Neuron (in vitro differentiated cells): ENCODE data around the gene FBXO11.
"Not testable (repeated sequence)": the region's sequence is repeated elsewhere in the genome, so short reads cannot be mapped to it uniquely, and the experiment has no call there.

Experiments used
- H2AFZ ChIP-seq: one replicate; pipeline ENCODE4 v1.6.1; 2013; ENCODE audit warnings: low read depth, mild to moderate bottlenecking, inconsistent platforms, low read length, moderate library complexity
- H3K27me3 ChIP-seq: one replicate; pipeline ENCODE4 v1.6.1; 2013; ENCODE audit warnings: low read length; ENCODE audit not compliant: insufficient read depth
- H3K36me3 ChIP-seq: one replicate; pipeline ENCODE4 v1.6.1; 2013; ENCODE audit warnings: low read length; ENCODE audit not compliant: insufficient read depth
- H3K4me1 ChIP-seq: one replicate; pipeline ENCODE4 v1.6.1; 2013; ENCODE audit warnings: low read length; ENCODE audit not compliant: insufficient read depth
- H3K4me3 ChIP-seq: 2 replicates; pipeline ENCODE4 v1.5.1; 2013; ENCODE audit warnings: mild to moderate bottlenecking, low read length, moderate library complexity
- H3K9me3 ChIP-seq: one replicate; pipeline ENCODE4 v1.6.1; 2013; ENCODE audit warnings: low read length

FBXO11 gene

GRCh38 chr2:47906157-47907038, at the start of gene FBXO11:
Gene FBXO11 (minus strand): TSS chr2:47906498. CDS start chr2:47905720, 778 bp downstream.
- Histone ChIP-seq H3K4me3 (peak within 1 kb of the TSS; percentile 61), H3K27me3 (no peaks in the 10 kb centered on the region), H3K4me1 (peaks cover 16% of the 10 kb centered on the region), H2AFZ (peak within 1 kb of the TSS; percentile 41), H3K9me3 (no peaks in the 10 kb centered on the region), H3K36me3 (no peaks in the 10 kb centered on the region)

DNA sequence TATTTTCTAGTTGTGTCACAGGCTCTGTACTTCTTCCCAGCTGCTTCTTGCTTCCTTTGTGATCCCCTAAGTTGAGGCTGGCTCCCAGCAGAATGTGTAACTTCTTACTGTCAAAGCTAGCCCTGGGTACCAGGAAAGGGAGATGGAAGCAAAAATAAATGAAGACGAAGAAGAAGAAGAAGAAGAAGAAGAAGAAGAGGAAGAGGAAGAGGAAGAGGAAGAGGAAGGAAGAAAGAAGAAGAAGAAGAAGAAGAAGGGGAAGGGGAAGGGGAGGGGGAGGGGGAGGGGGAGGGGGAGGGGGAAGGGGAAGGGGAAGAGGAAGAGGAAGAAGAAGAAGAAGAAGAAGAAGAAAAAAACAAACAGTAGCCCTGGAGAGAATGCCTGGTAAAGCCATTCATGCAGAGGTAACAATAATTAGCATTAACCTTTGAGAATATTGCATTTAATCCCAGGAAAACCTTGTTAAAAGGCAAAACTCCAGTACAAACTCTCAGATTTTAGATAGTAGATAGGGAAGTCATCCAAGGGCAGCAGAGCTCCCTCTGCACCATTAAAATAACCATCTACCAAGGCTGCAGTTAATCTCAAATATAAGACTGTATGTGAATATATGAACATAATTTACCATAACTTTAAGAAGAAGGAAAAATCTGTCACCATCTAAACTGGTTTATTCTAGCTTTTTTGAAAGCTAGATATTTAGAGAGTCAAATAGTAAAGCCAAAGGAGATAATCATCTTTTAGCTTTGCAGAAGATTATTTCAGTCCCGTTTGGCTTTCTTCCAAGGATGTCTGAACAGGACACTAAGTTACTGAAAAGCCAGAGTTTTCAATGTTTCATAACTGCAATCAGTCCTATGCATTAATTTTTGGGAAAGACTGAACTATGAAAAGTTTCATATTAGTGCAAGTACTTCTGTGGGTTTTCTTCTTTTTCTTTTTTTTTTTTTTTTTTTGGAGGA, 44.3 kb upstream of the FBXO11 start:
- no peak overlapping the region for H3K4me3 ChIP-seq
- H2AFZ ChIP-seq: no peak overlapping the region
- H3K4me1 ChIP-seq: no peaks in the 10 kb centered on the region
- H3K9me3 ChIP-seq: no peaks in the 10 kb centered on the region
- H3K36me3 ChIP-seq: no peaks in the 10 kb centered on the region
- H3K27me3 ChIP-seq: no peaks in the 10 kb centered on the region

DNA sequence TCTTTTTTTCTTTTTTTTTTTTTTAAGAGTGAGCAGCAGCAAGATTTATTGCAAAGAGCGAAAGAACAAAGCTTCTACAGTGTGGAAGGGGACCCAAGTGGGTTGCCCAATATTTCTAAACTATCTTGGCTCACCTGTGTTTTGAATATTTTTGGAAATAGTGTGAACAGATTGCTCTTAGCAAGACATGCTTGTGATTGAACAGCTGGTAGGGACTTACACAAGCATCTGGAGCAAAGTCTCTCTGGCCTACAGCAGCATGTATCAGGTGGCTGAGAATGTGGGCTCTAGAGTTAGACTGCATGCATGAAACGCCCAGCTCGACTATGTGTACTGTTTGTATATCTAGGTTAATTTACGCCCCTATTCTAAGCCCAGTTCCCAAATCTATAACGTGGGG, 40.3 kb upstream of the FBXO11 start:
- Histone ChIP-seq H3K4me1 (no peaks in the 10 kb centered on the region), H2AFZ (no peak overlapping the region)

GRCh38 chr2:47945046-47945781, 38.9 kb upstream of the FBXO11 start:
- H3K27me3 ChIP-seq: no peaks in the 10 kb centered on the region
- no peak overlapping the region for H3K4me3 ChIP-seq
- H3K4me1 ChIP-seq: no peaks in the 10 kb centered on the region
- no peaks in the 10 kb centered on the region for H3K36me3 ChIP-seq
- no peak overlapping the region for H2AFZ ChIP-seq
- H3K9me3 ChIP-seq: no peaks in the 10 kb centered on the region

More for the DNA sequence above, 40.3 kb upstream of the FBXO11 start:
- Histone ChIP-seq H3K27me3 (no peaks in the 10 kb centered on the region), H3K9me3 (no peaks in the 10 kb centered on the region), H3K36me3 (no peaks in the 10 kb centered on the region), H3K4me3 (no peak overlapping the region)

- Histone ChIP-seq H2AFZ (no peak overlapping the region), H3K9me3 (no peaks in the 10 kb centered on the region), H3K27me3 (no peaks in the 10 kb centered on the region), H3K36me3 (no peaks in the 10 kb centered on the region), H3K4me3 (no peak overlapping the region), H3K4me1 (no peaks in the 10 kb centered on the region)
Measured at GRCh38 chr2:47941936-47942335, 35.6 kb upstream of the FBXO11 start.

DNA sequence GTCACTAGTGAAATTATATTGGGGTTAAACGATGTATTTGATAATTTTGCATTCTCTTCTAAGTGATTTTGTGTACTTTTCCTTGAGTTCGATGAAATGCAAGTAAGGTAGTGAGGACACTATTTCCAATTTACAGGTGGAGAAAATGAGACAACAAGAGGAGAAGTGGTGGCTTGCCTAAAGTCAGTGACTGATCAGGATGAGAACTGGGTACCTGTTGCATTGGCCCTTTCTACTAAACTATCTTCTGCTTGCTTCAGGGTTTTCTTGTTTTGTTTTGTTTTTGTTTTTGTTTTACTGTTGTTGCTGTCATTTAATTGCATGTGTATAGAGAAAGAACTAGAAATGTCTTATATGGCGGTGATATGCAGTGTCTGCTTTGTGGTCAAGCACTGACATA, 31.4 kb upstream of the FBXO11 start:
- no peak overlapping the region for H3K4me3 ChIP-seq
- H3K9me3 ChIP-seq: no peaks in the 10 kb centered on the region
- no peaks in the 10 kb centered on the region for H3K27me3 ChIP-seq
- H3K36me3 ChIP-seq: no peaks in the 10 kb centered on the region
- H2AFZ ChIP-seq: no peak overlapping the region
- H3K4me1 ChIP-seq: no peaks in the 10 kb centered on the region

GRCh38 chr2:47935071-47935470, 28.8 kb upstream of the FBXO11 start:
- Histone ChIP-seq H3K36me3 (no peaks in the 10 kb centered on the region), H3K4me1 (no peaks in the 10 kb centered on the region), H3K27me3 (no peaks in the 10 kb centered on the region), H2AFZ (no peak overlapping the region), H3K9me3 (no peaks in the 10 kb centered on the region), H3K4me3 (no peak overlapping the region)

DNA sequence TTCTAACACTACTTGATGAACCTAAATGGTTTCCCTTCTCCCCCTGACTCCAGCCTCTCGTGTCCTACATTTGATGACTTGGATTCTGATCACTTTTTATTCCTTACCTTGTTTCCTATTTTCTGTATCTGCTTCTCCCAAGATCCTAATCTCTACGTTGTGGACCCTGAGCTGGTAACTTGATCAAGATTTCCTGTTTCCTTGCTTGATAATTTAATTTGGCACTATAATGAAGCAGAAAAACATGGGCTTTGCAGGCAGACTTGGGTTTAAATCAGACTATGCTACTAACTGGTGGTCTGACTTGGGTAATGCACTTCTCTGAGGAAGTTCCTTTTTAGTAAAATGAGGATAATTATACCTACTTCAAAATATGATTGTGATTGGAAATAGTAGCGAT, 11.7 kb upstream of the FBXO11 start:
- Histone ChIP-seq H3K9me3 (no peaks in the 10 kb centered on the region), H3K27me3 (no peaks in the 10 kb centered on the region), H3K4me1 (no peaks in the 10 kb centered on the region), H3K36me3 (no peaks in the 10 kb centered on the region), H2AFZ (no peak overlapping the region), H3K4me3 (no peak overlapping the region)

DNA sequence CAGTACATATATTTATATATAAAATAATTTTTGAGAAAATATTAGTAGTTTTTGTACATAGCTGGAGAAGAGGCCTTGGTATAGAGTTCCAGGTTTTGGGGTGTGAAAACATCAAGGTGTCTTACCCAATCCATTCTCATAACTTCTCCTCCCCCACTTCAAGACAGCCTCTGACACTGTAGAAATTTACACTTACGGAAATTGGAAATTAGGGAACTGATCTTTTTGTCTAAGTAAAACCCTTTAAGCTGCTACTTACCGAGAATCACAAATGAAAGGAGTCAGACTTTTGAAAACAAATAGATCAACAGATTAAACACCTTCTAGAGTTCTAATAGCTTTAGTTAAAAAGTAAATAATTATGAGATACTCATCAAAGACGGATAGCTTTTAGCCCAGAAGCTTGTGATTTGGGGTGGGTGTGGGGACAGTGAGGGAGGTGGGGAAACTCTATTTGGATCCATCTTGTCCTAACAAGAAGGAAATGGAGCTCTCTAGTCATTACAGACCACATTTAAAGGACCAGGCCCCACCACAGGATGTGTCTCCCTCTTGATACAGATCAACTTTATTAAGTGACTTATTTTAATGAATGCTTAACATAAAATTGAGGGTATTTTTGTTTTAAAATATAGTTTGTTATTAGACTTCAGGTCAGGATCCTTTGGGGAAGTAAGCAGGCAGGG, 11.1 kb upstream of the FBXO11 start:
- no peak overlapping the region for H3K4me3 ChIP-seq
- H3K27me3 ChIP-seq: no peaks in the 10 kb centered on the region
- H3K36me3 ChIP-seq: no peaks in the 10 kb centered on the region
- H3K9me3 ChIP-seq: no peaks in the 10 kb centered on the region
- no peaks in the 10 kb centered on the region for H3K4me1 ChIP-seq
- H2AFZ ChIP-seq: no peak overlapping the region

- H3K4me1 ChIP-seq: no peaks in the 10 kb centered on the region
- H3K4me3 ChIP-seq: no peak overlapping the region
- H2AFZ ChIP-seq: no peak overlapping the region
- no peaks in the 10 kb centered on the region for H3K9me3 ChIP-seq
- H3K27me3 ChIP-seq: no peaks in the 10 kb centered on the region
- no peaks in the 10 kb centered on the region for H3K36me3 ChIP-seq
Measured at GRCh38 chr2:47916412-47916811, 10.1 kb upstream of the FBXO11 start.

DNA sequence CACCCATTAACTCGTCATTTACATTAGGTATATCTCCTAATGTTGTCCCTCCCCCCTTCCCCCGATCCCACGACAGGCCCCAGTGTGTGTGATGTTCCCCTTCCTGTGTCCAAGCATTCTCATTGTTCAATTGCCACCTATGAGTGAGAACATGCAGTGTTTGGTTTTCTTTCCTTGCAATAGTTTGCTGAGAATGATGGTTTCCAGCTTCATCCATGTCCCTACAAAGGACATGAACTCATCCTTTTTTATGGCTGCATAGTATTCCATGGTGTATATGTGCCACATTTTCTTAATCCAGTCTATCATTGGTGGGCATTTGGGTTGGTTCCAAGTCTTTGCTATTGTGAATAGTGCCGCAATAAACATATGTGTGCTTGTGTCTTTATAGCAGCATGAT, 4.4 kb upstream of the FBXO11 start:
- not testable (repeated sequence) for H3K9me3 ChIP-seq, H3K27me3 ChIP-seq, H3K4me3 ChIP-seq, H3K36me3 ChIP-seq, H3K4me1 ChIP-seq, H2AFZ ChIP-seq

- no peaks in the 10 kb centered on the region for H3K36me3 ChIP-seq
- H3K4me1 ChIP-seq: peaks cover 2% of the 10 kb centered on the region
- H3K4me3 ChIP-seq: no peak overlapping the region
- H3K27me3 ChIP-seq: no peaks in the 10 kb centered on the region
- no peak overlapping the region for H2AFZ ChIP-seq
- H3K9me3 ChIP-seq: no peaks in the 10 kb centered on the region
Measured at GRCh38 chr2:47908682-47909081, 2.4 kb upstream of the FBXO11 start.
